Hepatocyte (in vitro differentiated cells): ENCODE results near the gene ANKFN1. TPM values are rescaled to one million over a fixed set of nuclear protein-coding genes. Genes with fewer than 3 reads are reported as not detected.

ENCODE experiments used
- DNase-seq: peaks from one replicate; pipeline ENCODE4 v3.0.0-alpha.2; 2016; ENCODE audit warnings: low spot score
- H2AFZ ChIP-seq: fragments of 200-600 bp; sonication (generic); 2 replicates; pipeline ENCODE4 v1.6.0; 2016; ENCODE audit warnings: antibody characterized with exemption, mild to moderate bottlenecking
- H3K27ac ChIP-seq: fragments of 200-600 bp; sonication (generic); 2 replicates; pipeline ENCODE4 v1.5.1; 2016; ENCODE audit warnings: mild to moderate bottlenecking
- H3K27me3 ChIP-seq: fragments of 200-600 bp; sonication (generic); 2 replicates; pipeline ENCODE4 v1.6.1; 2016
- H3K36me3 ChIP-seq: fragments of 200-600 bp; sonication (generic); replicated peaks from 2 replicates; pipeline ENCODE4 v1.5.1; 2016; ENCODE audit warnings: low read depth; ENCODE audit not compliant: insufficient read depth
- H3K4me1 ChIP-seq: fragments of 200-600 bp; sonication (generic); 2 replicates; pipeline ENCODE4 v1.5.1; 2016; ENCODE audit warnings: mild to moderate bottlenecking, moderate library complexity; ENCODE audit not compliant: insufficient read depth
- H3K4me2 ChIP-seq: fragments of 200-600 bp; sonication (generic); 2 replicates; pipeline ENCODE4 v1.6.0; 2016
- H3K4me3 ChIP-seq: fragments of 200-600 bp; sonication (generic); 2 replicates; pipeline ENCODE4 v1.5.1; 2016; ENCODE audit warnings: mild to moderate bottlenecking
- H3K79me2 ChIP-seq: fragments of 200-600 bp; sonication (generic); 2 replicates; pipeline ENCODE4 v1.6.0; 2017; ENCODE audit warnings: mild to moderate bottlenecking
- H3K9me2 ChIP-seq: fragments of 200-600 bp; sonication (generic); replicated peaks from 2 replicates; pipeline ENCODE4 v1.6.0; 2017; ENCODE audit warnings: mild to moderate bottlenecking; ENCODE audit not compliant: insufficient read depth
- H3K9me3 ChIP-seq: fragments of 200-600 bp; sonication (generic); 2 replicates; pipeline ENCODE4 v1.5.1; 2016; ENCODE audit warnings: low read depth, mild to moderate bottlenecking
- H4K20me1 ChIP-seq: fragments of 200-600 bp; sonication (generic); 2 replicates; pipeline ENCODE4 v1.6.0; 2016; ENCODE audit warnings: mild to moderate bottlenecking; ENCODE audit not compliant: insufficient read depth, poor library complexity, severe bottlenecking
- EZH2 ChIP-seq: fragments of 200-600 bp; sonication (generic); IDR thresholded peaks from 2 replicates; pipeline ENCODE4 v1.6.1; 2016; ENCODE audit warnings: antibody characterized with exemption, mild to moderate bottlenecking, borderline replicate concordance
- EZH2phosphoT487 ChIP-seq: fragments of 200-600 bp; sonication (generic); IDR thresholded peaks from one replicate; pipeline ENCODE4 v1.6.1; 2018; ENCODE audit warnings: antibody characterized with exemption, mild to moderate bottlenecking, low read depth, moderate library complexity; ENCODE audit not compliant: unreplicated experiment, severe bottlenecking
- WGBS: methylation state at CpG from one replicate; pipeline ENCODE4 v1.1.6; 2016; ENCODE audit warnings: low lambda C conversion rate; ENCODE audit errors: missing lambda C conversion rate; 5-methylcytosine and 5-hydroxymethylcytosine counted together
- polyA plus RNA-seq: library from polyadenylated mRNA; unstranded; fragments of >200 nt; fragmentation: Nextera tagmentation; extraction: Ambion mirVana; gene quantifications from 2 replicates; pipeline ENCODE4 v1.2.1, GENCODE V29; 2016
- total RNA-seq: library from RNA; depleted of rRNA; stranded (reverse); fragments of >200 nt; gene quantifications from 2 replicates; pipeline ENCODE4 v1.2.3, GENCODE V29; 2014
- TF ChIP-seq, protein P1 (sequence below): fragments of 200-600 bp; sonication (generic); IDR thresholded peaks from 2 replicates; pipeline ENCODE4 v1.5.1; 2016; ENCODE audit warnings: antibody characterized with exemption, mild to moderate bottlenecking; ENCODE audit not compliant: poor library complexity

The ANKFN1 gene
- total and polyA plus RNA-seq, 2 experiments from 2014 or later: 0.10 to 1.2 TPM

DNA sequence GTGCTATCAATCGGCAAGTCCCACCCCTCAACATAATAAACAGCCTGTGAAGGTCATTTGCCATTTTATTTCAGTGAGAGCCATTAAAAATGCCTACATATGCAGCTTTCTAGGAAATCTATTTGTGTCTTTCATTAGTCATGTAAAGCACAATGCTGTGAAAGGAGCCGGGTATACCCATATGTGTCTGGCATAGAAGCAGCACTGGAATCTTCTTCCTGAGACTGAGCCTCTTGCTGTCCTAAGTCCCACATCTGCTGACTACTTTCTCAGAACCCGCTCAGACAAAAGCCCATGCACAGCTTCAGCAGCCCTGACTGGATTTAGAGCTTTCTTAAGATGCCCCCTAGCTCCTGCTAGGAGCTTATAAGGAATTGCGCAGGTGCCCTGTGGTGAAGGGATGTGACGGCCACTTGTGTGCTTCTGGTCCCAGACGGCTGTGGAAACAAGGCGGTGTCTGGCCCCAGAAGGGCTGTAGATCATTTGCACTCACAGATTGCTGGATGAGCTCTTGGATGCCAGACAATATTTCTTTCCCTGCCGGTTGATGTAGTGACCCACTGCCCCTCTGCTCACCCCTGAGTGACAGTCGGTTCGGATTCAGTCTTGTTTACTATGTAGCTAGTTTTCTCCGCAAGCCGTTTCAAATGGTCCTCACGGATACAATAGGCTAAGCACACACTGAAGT lies 172.2 kb downstream of the ANKFN1 start:
- no peaks in the 10 kb centered on the region for H3K36me3 ChIP-seq
- H4K20me1 ChIP-seq: no peaks in the 10 kb centered on the region
- H3K9me2 ChIP-seq: no peaks in the 10 kb centered on the region
- H3K4me3 ChIP-seq: no peak overlapping the region
- H2AFZ ChIP-seq: no peak overlapping the region
- no peak for DNase-seq
- H3K27me3 ChIP-seq: peaks cover 3% of the 10 kb centered on the region
- TF ChIP-seq EZH2: no peak
- TF ChIP-seq EZH2phosphoT487: no peak
- TF ChIP-seq, protein P1, sequence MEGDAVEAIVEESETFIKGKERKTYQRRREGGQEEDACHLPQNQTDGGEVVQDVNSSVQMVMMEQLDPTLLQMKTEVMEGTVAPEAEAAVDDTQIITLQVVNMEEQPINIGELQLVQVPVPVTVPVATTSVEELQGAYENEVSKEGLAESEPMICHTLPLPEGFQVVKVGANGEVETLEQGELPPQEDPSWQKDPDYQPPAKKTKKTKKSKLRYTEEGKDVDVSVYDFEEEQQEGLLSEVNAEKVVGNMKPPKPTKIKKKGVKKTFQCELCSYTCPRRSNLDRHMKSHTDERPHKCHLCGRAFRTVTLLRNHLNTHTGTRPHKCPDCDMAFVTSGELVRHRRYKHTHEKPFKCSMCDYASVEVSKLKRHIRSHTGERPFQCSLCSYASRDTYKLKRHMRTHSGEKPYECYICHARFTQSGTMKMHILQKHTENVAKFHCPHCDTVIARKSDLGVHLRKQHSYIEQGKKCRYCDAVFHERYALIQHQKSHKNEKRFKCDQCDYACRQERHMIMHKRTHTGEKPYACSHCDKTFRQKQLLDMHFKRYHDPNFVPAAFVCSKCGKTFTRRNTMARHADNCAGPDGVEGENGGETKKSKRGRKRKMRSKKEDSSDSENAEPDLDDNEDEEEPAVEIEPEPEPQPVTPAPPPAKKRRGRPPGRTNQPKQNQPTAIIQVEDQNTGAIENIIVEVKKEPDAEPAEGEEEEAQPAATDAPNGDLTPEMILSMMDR: no peak
- H3K79me2 ChIP-seq: no peaks in the 10 kb centered on the region
- 78% methylated on average over 13 of the region's 13 CpGs for WGBS
- H3K4me2 ChIP-seq: no peak overlapping the region
- no peak overlapping the region for H3K27ac ChIP-seq
- no peaks in the 10 kb centered on the region for H3K9me3 ChIP-seq
- H3K4me1 ChIP-seq: no peaks in the 10 kb centered on the region

GRCh38 chr17:56326001-56326359 lies 172.7 kb downstream of the ANKFN1 start:
- Histone ChIP-seq H3K4me3 (no peak overlapping the region), H3K79me2 (no peaks in the 10 kb centered on the region), H3K9me3 (no peaks in the 10 kb centered on the region), H3K27me3 (peaks cover 3% of the 10 kb centered on the region), H4K20me1 (no peaks in the 10 kb centered on the region), H3K4me2 (no peak overlapping the region), H3K36me3 (no peaks in the 10 kb centered on the region), H3K4me1 (no peaks in the 10 kb centered on the region), H3K9me2 (no peaks in the 10 kb centered on the region), H3K27ac (no peak overlapping the region), H2AFZ (no peak overlapping the region)
- no peak for DNase-seq
- TF ChIP-seq EZH2 (no peak), EZH2phosphoT487 (no peak)
- TF ChIP-seq, protein P1: no peak
- 90% methylated on average over 5 of the region's 5 CpGs for WGBS

DNA sequence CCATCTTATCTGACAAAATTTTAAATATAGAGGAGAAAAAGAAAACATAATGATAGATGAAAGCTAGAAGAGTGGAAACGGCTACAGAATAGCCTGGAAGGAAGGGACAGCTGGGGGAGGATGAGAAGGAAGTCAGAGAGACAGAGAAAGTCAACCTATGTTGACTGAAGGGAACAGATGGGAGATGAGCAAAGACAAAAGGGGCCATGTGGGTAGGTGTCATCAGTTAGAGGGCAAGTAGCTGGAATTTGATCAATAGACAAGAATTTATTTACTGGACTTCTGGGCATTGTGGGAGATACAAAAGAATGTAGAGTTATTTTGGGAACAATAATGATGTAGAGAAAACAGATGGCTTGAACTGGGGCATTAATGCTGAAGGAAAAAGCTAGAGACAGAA lies 194.4 kb downstream of the ANKFN1 start:
- H3K9me2 ChIP-seq: no peaks in the 10 kb centered on the region
- no peaks in the 10 kb centered on the region for H3K4me1 ChIP-seq
- H2AFZ ChIP-seq: no peak overlapping the region
- WGBS: 89% methylated on average over 1 of the region's 1 CpG
- TF ChIP-seq, protein P1: no peak
- TF ChIP-seq EZH2phosphoT487: no peak
- no peak for TF ChIP-seq EZH2
- no peak overlapping the region for H3K4me2 ChIP-seq
- no peaks in the 10 kb centered on the region for H3K27me3 ChIP-seq
- DNase-seq: no peak
- no peak overlapping the region for H3K27ac ChIP-seq
- no peaks in the 10 kb centered on the region for H3K79me2 ChIP-seq
- H3K4me3 ChIP-seq: no peak overlapping the region
- H3K36me3 ChIP-seq: no peaks in the 10 kb centered on the region
- H3K9me3 ChIP-seq: no peaks in the 10 kb centered on the region
- no peaks in the 10 kb centered on the region for H4K20me1 ChIP-seq
